PC-9 (cell line): ENCODE data around the gene ANK2. TPM values are rescaled to one million over a fixed set of nuclear protein-coding genes. Genes with fewer than 3 reads are reported as not detected.
A peak's percentile ranks its signal among the peaks of the same experiment; 100 is the strongest.

Source experiments
- BruUV-seq: library from RNA; stranded (reverse); fragments of 400-500 nt; replicated peaks from 2 replicates; lab custom pipeline; 2021; lab: Mats Ljungman, UMichigan
- CTCF ChIA-PET: fragments of 300-600 bp; sonication (Branson Sonifier 250); formaldehyde crosslinking; loops from one replicate; lab custom pipeline; 2022; ENCODE audit warnings: antibody characterized with exemption; lab: Charles Lee
- POLR2A ChIA-PET: fragments of 300-600 bp; sonication (Branson Sonifier 250); formaldehyde crosslinking; loops from one replicate; lab custom pipeline; 2022; ENCODE audit warnings: antibody characterized with exemption; ENCODE audit not compliant: unreplicated experiment; lab: Charles Lee
- DNase-seq, 2 experiments: peaks; one replicate each; pipeline versions ENCODE4 v3.0.0 to v3.0.0-alpha.2; 2015 to 2022; ENCODE audit warnings: mixed read lengths in 1 of 2
- H2AFZ ChIP-seq: fragments of 200-600 bp; sonication (generic); 2 replicates; pipeline ENCODE4 v1.8.1; 2017; ENCODE audit warnings: antibody characterized with exemption
- H3F3A ChIP-seq: fragments of 200-600 bp; sonication (generic); 2 replicates; pipeline ENCODE4 v1.8.1; 2017; ENCODE audit warnings: antibody characterized with exemption, mild to moderate bottlenecking, low read depth; ENCODE audit not compliant: insufficient read depth
- H3K27ac ChIP-seq: fragments of 200-600 bp; sonication (generic); 2 replicates; pipeline ENCODE4 v1.6.1; 2016; ENCODE audit warnings: mixed run types
- H3K27me3 ChIP-seq: fragments of 200-600 bp; sonication (generic); 2 replicates; pipeline ENCODE4 v1.6.1; 2016; ENCODE audit warnings: low read depth, mixed run types; ENCODE audit not compliant: insufficient read depth
- H3K36me3 ChIP-seq: fragments of 200-600 bp; sonication (generic); 2 replicates; pipeline ENCODE4 v1.6.1; 2016; ENCODE audit warnings: low read depth, mixed run types
- H3K4me1 ChIP-seq: fragments of 200-600 bp; sonication (generic); replicated peaks from 2 replicates; pipeline ENCODE4 v1.6.1; 2016; ENCODE audit warnings: mixed run types; ENCODE audit not compliant: insufficient read depth
- H3K4me2 ChIP-seq: fragments of 200-600 bp; sonication (generic); 2 replicates; pipeline ENCODE4 v1.6.1; 2017; ENCODE audit warnings: mixed run types
- H3K4me3 ChIP-seq: fragments of 200-600 bp; sonication (generic); 2 replicates; pipeline ENCODE4 v1.6.1; 2016; ENCODE audit warnings: mixed run types
- H3K79me2 ChIP-seq: fragments of 200-600 bp; sonication (generic); 2 replicates; pipeline ENCODE4 v1.6.1; 2017; ENCODE audit warnings: low read depth, mixed run types
- H3K9me2 ChIP-seq: fragments of 200-600 bp; sonication (generic); 2 replicates; pipeline ENCODE4 v1.8.1; 2017; ENCODE audit warnings: mild to moderate bottlenecking; ENCODE audit not compliant: insufficient read depth
- H3K9me3 ChIP-seq: fragments of 200-600 bp; sonication (generic); 2 replicates; pipeline ENCODE4 v1.8.1; 2016; ENCODE audit warnings: low read depth; ENCODE audit not compliant: insufficient read depth
- H4K20me1 ChIP-seq: fragments of 200-600 bp; sonication (generic); 2 replicates; pipeline ENCODE4 v1.8.1; 2017; ENCODE audit not compliant: insufficient read depth
- EZH2 ChIP-seq: fragments of 200-600 bp; sonication (generic); IDR thresholded peaks from 2 replicates; pipeline ENCODE4 v1.8.0; 2017; ENCODE audit warnings: antibody characterized with exemption, low read depth
- intact Hi-C: fragments of 100-400 bp; cut with micrococcal nuclease; formaldehyde crosslinking; loops from one replicate; pipeline ENCODE4 v1.10.0; 2022; ENCODE audit not compliant: unreplicated experiment
- total RNA-seq: library from RNA; stranded (reverse); gene quantifications from 2 replicates; pipeline ENCODE4 v1.2.3, GENCODE V29; 2021
- TF ChIP-seq, protein P1 (sequence below): fragments of 200-600 bp; sonication (generic); conservative IDR thresholded peaks from 2 replicates; pipeline ENCODE4 v1.6.1; 2017; ENCODE audit warnings: mixed run types, antibody characterized with exemption, mild to moderate bottlenecking, moderate library complexity

ANK2 gene
- total RNA-seq, 1 experiment from 2014 or later, result 0.61 TPM

- Histone ChIP-seq H3K27ac (no peak overlapping the region), H3K4me3 (no peak overlapping the region), H3K9me3 (no peaks in the 10 kb centered on the region), H3K27me3 (no peaks in the 10 kb centered on the region), H3K79me2 (no peaks in the 10 kb centered on the region), H3F3A (no peaks in the 10 kb centered on the region), H3K36me3 (no peaks in the 10 kb centered on the region), H3K9me2 (no peaks in the 10 kb centered on the region), H3K4me1 (no peaks in the 10 kb centered on the region), H4K20me1 (no peaks in the 10 kb centered on the region), H3K4me2 (no peak overlapping the region), H2AFZ (no peak overlapping the region)
- TF ChIP-seq, protein P1, sequence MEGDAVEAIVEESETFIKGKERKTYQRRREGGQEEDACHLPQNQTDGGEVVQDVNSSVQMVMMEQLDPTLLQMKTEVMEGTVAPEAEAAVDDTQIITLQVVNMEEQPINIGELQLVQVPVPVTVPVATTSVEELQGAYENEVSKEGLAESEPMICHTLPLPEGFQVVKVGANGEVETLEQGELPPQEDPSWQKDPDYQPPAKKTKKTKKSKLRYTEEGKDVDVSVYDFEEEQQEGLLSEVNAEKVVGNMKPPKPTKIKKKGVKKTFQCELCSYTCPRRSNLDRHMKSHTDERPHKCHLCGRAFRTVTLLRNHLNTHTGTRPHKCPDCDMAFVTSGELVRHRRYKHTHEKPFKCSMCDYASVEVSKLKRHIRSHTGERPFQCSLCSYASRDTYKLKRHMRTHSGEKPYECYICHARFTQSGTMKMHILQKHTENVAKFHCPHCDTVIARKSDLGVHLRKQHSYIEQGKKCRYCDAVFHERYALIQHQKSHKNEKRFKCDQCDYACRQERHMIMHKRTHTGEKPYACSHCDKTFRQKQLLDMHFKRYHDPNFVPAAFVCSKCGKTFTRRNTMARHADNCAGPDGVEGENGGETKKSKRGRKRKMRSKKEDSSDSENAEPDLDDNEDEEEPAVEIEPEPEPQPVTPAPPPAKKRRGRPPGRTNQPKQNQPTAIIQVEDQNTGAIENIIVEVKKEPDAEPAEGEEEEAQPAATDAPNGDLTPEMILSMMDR, result peak; percentile 43; the same call in 1 of the 2 replicates
- no peak for TF ChIP-seq EZH2
- intact Hi-C loops, result no loop called here
- POLR2A ChIA-PET, result no interaction called here
- no peak for DNase-seq
- no TSS peak for BruUV-seq
- CTCF ChIA-PET, result no interaction called here
Observed at GRCh38 chr4:113328514-113328913, 279.1 kb downstream of the ANK2 start.

- H3K27ac ChIP-seq, result no peak overlapping the region
- no peaks in the 10 kb centered on the region for H3K36me3 ChIP-seq
- no peak for TF ChIP-seq EZH2
- TF ChIP-seq, protein P1, result no peak
- ChIA-PET POLR2A (no interaction called here), CTCF (no interaction called here)
- H3K9me3 ChIP-seq, result no peaks in the 10 kb centered on the region
- H3K9me2 ChIP-seq, result no peaks in the 10 kb centered on the region
- no peak overlapping the region for H3K4me2 ChIP-seq
- no peaks in the 10 kb centered on the region for H4K20me1 ChIP-seq
- no peak overlapping the region for H2AFZ ChIP-seq
- H3F3A ChIP-seq, result no peaks in the 10 kb centered on the region
- H3K4me3 ChIP-seq, result no peak overlapping the region
- H3K79me2 ChIP-seq, result no peaks in the 10 kb centered on the region
- H3K4me1 ChIP-seq, result no peaks in the 10 kb centered on the region
- no peaks in the 10 kb centered on the region for H3K27me3 ChIP-seq
- no peak for DNase-seq
- no TSS peak for BruUV-seq
- intact Hi-C loops, result no loop called here
Observed at GRCh38 chr4:113330200-113330599, 280.7 kb downstream of the ANK2 start.

GRCh38 chr4:113331811-113332210, 282.4 kb downstream of the ANK2 start:
- no peaks in the 10 kb centered on the region for H3K9me3 ChIP-seq
- intact Hi-C loops, result no loop called here
- no peak overlapping the region for H3K4me2 ChIP-seq
- no peaks in the 10 kb centered on the region for H3K4me1 ChIP-seq
- ChIA-PET POLR2A (no interaction called here), CTCF (no interaction called here)
- no TSS peak for BruUV-seq
- no peaks in the 10 kb centered on the region for H3K9me2 ChIP-seq
- H3K36me3 ChIP-seq, result no peaks in the 10 kb centered on the region
- no peaks in the 10 kb centered on the region for H3K79me2 ChIP-seq
- no peak for TF ChIP-seq EZH2
- TF ChIP-seq, protein P1, result no peak
- H2AFZ ChIP-seq, result no peak overlapping the region
- no peaks in the 10 kb centered on the region for H4K20me1 ChIP-seq
- H3K27me3 ChIP-seq, result no peaks in the 10 kb centered on the region
- H3K4me3 ChIP-seq, result no peak overlapping the region
- DNase-seq, result no peak
- no peaks in the 10 kb centered on the region for H3F3A ChIP-seq
- H3K27ac ChIP-seq, result no peak overlapping the region
